Right renal pelvis (tissue), 4 donors: Measurements from ENCODE around the gene CBR1. TPM values are rescaled to one million over a fixed set of nuclear protein-coding genes. Genes with fewer than 3 reads are reported as not detected.

Experiments used
- DNase-seq, 4 donors: peaks; one replicate each; pipeline ENCODE4 v3.0.0-alpha.2; 2013; ENCODE audit warnings: low read depth in 4 of 4, low spot score in 3 of 4, missing footprints in 1 of 4
- polyA plus RNA-seq, 4 donors: library from polyadenylated mRNA; unstranded; fragments of 120-200 nt; gene quantifications; one replicate each; pipeline ENCODE4 v1.2.1, GENCODE V29; 2013; ENCODE audit not compliant: insufficient read length in 4 of 4

Gene CBR1
- polyA plus RNA-seq, 4 donors, result 62.5 to 76.7 (median 69.5) TPM

- no peak for DNase-seq
Measured at GRCh38 chr21:36109868-36110267, 40.0 kb downstream of the CBR1 start.

- DNase-seq, result no peak
Measured at GRCh38 chr21:36111238-36111637, 41.4 kb downstream of the CBR1 start.

DNA sequence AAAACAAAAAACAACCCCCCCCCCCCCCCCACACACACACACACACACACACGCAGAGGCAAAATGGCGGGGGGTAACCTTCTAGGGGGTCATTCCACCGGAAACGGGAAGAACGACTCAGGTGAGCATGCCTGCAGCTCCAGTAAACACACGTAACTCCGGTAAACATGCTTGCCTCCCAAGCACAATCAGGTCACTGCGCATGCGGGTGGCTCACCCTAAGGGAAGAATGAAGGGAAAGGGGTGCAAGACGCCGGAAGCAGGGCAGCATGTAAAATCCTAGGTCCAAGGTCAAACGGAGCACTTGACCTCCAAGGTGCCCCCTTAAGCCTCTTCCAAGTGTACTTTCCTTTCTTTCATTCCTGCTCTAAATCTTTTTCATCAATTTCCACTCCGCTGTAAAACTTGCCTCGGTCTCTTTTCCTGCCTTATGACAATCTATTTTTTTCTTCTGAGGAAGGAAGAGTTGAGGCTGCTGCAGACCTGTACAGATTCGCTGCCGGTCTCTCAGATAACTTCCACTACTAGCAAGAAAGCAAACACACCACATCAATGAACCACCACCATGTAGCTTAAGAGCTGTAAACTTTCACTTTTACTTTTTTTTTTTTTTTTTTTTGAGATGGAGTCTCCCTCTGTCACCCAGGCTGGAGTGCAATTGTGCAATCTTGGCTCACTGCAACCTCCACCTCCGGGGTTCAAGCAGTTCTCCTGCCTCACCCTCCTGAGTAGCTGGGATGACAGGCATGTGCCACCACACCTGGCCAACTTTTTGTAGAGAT is 44.0 kb downstream of the CBR1 start:
- no peak for DNase-seq

GRCh38 chr21:36115138-36115730 is 45.4 kb downstream of the CBR1 start:
- DNase-seq, result no peak

GRCh38 chr21:36117286-36117741 is 47.5 kb downstream of the CBR1 start:
- no peak for DNase-seq

- DNase-seq, result no peak
Measured at GRCh38 chr21:36120304-36120888, 50.6 kb downstream of the CBR1 start.

Other genes starting within 250 kb of the CBR1 start
- 10 to 100 TPM; 28.9 to 33.8 (median 31.2) TPM for gene SETD4, start 9.5 kb upstream of the CBR1 start, polyA plus RNA-seq
- gene CBR3, start 65.1 kb downstream of the CBR1 start, polyA plus RNA-seq, result 1 to 10 TPM in 3 of 4 donors, under 1 TPM in 1; 0.90 to 2.2 (median 1.3) TPM
- gene DOP1B, start 86.8 kb downstream of the CBR1 start, polyA plus RNA-seq, result 1 to 10 TPM; 5.7 to 8.3 (median 6.4) TPM